Activated naive CD4-positive, alpha-beta T cell treated with anti-CD3 and anti-CD28 coated beads, Interleukin-2, amount 50 U/mL, for 16 hours (primary cell): ENCODE measurements around the gene ACAD11.
"Not testable (repeated sequence)": the region's sequence is repeated elsewhere in the genome, so short reads cannot be mapped to it uniquely, and the experiment has no call there.

ENCODE experiments used
- DNase-seq: peaks from one replicate; pipeline ENCODE4 v3.0.0-alpha.2; 2020

The ACAD11 gene

GRCh38 chr3:132596816-132597433 lies 62.7 kb downstream of the ACAD11 start, which contains the start of gene ACKR4:
Gene ACKR4, plus strand, starts transcription at chr3:132597270. Its CDS starts 3,128 bp downstream, at chr3:132600398.
- no peak for DNase-seq

DNA sequence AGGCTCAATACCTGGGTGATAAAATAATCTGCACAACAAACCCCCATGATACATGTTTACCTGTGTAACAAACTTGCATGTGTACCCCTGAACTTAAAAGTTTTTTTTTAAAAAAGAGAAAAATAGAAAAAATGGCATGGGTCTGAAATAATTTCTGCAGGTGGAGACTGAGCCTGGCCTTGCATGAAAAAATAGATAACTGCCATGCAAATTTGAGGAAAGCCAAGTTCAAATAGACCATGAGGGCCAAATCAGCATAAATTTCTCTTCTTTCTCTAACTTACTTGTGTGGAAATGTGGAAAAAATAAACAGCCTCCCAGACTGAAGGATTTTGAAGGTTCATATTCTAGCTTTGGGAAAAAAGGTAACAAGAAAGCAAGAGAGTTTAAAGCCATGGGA lies 63.3 kb downstream of the ACAD11 start:
- no peak for DNase-seq

DNA sequence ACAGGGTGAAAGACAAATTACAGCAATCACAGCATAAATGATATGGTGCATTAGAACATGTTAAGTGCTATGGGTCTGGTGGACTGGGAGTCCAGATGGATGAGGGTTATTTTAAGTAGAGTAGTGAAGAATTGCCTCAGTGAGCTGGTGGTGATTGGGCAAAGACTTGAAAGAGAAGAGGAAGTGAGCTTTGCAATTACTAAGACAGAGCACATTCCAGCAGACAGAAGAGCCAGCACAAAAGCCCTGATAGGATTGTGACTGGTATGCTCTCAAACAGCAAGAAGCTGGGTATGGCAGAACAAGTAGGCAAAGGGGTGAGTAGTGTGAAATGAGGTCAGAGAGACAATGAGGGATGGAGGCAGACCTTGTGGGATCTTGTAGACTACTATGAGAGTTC lies 64.6 kb downstream of the ACAD11 start:
- no peak for DNase-seq

DNA sequence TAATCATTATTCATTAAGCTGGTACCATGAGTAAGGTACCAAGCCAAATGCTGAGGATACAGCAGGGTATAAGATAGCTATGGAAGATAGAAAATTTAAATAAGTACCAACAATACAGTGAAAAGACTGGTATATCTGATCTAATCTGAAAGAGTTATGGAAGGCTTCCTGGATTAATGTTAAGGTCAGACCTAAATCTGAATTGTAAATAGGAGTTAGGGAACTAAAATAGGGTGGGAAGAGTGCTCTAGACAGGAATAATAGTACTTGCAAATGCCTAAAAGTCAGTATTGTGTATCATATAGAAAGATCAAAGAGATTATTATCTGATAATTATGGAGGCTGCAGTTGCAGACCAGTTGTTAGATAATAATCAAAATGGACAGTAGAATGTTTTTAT lies 65.1 kb downstream of the ACAD11 start:
- DNase-seq, result no peak

DNA sequence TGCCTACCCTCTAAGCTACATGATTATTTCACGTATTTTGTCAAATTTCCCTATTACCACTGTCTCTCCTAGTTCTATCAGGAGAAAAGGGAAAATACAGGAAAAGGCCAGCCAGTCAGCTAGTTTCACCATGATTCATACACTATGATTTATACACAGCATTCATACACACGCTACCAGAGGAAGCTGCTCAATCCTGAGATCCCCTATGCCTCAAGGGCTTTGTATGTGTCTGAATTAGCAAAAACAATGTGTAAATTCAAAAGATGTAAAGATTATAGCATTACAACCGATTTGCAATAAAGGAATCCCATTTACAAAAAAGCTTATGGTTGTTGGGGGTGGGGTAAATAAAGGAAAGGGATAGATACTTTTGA lies 65.7 kb downstream of the ACAD11 start:
- no peak for DNase-seq

- DNase-seq, result no peak
Measured at GRCh38 chr3:132593241-132593946, 66.2 kb downstream of the ACAD11 start.

- DNase-seq, result no peak
Measured at GRCh38 chr3:132592216-132592615, 67.4 kb downstream of the ACAD11 start.

DNA sequence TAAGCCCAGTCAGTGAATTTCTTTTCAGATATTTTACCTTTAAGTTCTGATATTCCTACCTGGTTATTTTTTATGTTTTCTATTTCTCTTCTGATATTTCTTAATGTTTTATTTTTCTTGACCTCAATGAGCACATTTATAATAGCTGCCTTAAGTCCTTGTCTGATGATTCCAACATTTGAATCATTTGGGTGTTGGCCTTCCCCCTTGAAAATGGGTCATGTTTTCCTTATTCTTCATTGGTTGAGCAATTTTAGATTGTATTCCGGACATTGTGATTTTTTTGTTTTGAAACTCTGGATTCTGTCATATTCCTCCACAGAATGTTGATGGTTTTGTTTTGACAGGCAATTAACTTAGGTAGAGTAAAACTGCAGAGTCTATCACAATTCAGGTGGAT lies 72.2 kb downstream of the ACAD11 start:
- DNase-seq, result no peak

DNA sequence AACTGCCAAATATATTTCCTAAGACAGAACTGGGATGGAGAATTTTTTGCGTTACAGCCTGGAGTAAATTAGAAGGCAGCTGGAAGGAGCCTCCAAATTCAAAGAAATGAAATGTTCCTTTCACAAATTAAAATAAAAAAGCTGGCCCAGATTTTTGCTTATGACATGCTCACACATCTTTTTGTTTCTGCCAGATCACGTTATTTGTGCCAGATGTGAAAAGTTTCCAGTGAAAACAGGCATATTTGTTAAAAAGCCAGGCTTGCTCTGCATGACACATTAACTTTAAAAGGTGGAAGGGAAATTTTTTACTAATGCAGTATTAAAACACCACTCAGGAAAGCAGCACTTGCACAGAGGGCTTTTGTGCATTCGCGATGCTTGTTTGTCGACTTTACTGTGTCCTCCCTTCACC lies 85.8 kb downstream of the ACAD11 start:
- no peak for DNase-seq

DNA sequence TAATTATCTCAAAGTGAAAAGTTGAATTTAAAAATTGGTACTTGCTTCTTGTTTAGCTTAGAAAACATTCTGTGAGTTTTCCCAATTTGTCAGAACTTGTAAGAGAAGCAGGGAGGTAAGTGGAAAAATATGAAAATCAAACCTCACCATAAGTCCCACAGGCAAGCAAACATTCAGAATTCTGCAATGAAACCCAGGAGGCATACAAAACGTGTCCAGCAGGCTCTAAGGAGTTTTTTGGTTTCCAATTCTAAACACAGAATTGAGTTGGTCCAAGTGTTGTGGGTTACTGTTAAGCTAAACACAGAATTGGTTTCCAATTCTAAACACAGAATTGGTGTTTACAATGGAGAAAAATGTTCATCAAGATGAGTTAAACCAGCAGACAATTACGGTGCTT lies 89.6 kb downstream of the ACAD11 start:
- DNase-seq, result no peak

GRCh38 chr3:132569580-132569979 lies 90.0 kb downstream of the ACAD11 start:
- no peak for DNase-seq

GRCh38 chr3:132569153-132569552 lies 90.5 kb downstream of the ACAD11 start:
- no peak for DNase-seq

GRCh38 chr3:132568422-132568821 lies 91.2 kb downstream of the ACAD11 start:
- no peak for DNase-seq

DNA sequence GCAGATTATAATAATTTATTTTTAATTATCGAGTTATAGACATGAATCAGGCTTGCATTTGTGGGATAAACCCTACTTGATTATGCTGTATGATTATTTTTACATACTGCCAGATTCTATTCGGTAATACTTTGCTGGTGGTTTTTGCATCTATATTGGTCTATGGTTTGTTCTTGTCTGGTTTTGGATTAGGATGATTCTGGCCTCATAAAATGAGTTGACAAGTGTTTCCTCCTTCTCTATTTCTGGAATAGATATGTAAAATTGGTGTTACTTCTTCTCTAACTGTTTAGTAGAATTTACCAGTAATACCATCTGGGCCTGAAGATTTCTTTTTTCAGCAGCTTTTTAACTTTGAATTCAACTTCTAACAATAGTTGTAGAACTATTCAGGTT lies 95.5 kb downstream of the ACAD11 start:
- no peak for DNase-seq

DNA sequence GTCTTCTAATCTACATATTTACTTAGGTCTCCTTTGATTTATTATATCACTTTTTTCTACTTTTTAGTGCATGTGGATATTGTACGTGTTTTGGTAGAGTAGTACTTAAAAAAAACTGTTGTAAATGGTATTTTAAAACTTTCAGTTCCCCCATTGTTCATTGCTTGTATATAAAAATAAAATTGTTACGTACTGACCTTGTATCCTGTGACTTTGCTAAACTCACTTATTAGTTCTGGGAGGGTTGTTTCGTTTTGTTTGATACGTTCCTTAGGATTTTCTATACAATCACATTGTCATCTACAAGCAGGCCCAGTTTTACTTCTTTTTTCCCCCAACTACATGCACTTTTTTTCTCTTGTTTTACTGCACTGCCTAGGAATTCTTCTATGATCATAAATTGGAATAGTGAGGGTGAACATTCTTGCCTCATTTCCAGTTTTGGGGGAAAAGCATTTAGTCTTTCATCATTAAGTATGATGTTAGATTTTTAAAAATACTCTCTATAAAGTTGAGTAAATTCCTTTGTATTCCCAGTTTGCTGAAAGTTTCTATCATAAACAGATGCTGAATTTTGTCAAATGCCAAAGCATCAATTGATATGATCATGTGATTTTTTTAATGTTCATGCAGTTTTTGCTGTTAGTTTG lies 96.1 kb downstream of the ACAD11 start:
- DNase-seq, result no peak

DNA sequence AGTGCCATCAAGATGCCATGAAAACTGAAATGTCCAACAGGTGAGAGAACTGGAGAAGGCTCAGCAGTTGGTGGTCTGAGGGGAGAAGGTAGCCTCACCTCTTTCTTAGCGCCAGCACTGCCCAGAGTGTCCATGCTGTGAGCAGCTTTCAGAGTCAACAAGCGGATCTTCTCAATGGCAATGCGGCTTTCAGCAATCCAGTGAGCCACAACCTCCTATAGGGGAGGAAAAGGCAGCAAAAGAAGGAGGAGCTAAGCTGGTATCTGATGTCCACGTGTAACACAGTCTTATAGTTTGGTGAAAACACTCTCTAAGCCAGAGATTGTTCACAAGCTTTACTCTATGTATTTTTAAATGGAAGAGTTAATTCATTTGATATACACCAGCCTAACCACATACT lies 98.6 kb downstream of the ACAD11 start:
- DNase-seq, result no peak

GRCh38 chr3:132556508-132557159 lies 103.0 kb downstream of the ACAD11 start:
- DNase-seq, result no peak

- not testable (repeated sequence) for DNase-seq
Measured at GRCh38 chr3:132556036-132556386, 103.6 kb downstream of the ACAD11 start.

GRCh38 chr3:132555306-132556035 lies 104.1 kb downstream of the ACAD11 start:
- no peak for DNase-seq

DNA sequence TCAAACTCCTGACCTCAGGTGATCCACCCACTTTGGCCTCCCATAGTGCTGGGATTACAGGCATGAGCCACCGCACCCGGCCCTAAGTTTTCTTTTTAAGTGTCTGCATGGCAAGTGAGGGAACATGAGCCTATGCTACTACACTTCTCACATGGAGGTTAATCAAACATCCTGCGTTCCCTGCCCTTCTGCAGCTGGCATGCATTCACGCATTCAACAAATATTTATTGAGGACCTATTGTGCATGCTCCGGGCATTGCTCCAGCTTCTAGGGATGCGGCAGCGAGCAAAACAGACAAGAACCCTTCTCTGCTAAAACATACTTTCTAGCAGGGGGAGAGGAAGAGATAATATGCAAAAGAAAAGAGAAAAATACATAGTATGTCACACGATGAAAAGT lies 105.2 kb downstream of the ACAD11 start:
- no peak for DNase-seq

GRCh38 chr3:132553826-132554225 lies 105.8 kb downstream of the ACAD11 start:
- DNase-seq, result no peak

DNA sequence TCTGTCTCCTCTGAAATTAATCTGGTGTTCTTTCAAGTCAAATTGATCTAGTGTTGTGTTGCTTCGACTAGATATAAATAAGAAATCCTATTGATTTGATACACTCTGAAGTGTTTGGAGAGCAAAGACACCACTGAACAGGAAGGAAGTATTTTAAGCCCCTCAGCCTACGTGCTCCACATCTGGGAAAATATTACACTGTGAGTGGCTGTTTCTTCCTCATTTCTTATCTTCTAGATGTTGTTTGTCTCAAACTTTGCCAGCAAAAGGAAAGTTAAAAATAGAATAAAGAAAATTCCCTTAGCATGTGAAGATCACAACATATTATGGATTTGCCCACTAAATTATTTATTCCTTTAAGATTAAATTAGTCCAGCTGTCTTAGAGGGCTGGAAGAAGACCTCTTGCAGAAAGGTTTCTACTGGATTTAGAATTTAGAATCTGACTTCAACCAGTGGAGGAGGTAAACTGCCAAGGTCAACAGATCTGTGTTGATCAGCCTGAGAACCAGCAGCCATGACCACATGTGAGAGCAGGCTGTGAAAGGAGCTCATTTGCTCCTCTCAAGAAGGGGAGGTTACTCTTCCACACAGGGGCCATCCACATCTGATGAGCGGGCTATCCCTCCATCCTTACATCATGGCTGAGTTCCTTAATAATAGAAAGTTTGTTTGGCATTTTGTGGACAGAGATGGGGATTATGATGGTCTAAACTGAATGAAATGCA lies 108.9 kb downstream of the ACAD11 start:
- DNase-seq, result no peak
